ENCODE results near the gene SP4.

Gene SP4

GRCh38 chr7:21543528-21544302 is 115.8 kb downstream of the SP4 start:
- no peak for TF ChIP-seq ZFX (IDR thresholded peaks at IDR 0.05; ENCODE audit: borderline replicate concordance)
- no peak; the same call in 1 of the 2 replicates for TF ChIP-seq CTCF (IDR thresholded peaks at IDR 0.05)

GRCh38 chr7:21544303-21544656 is 116.4 kb downstream of the SP4 start:
- TF ChIP-seq CTCF (IDR thresholded peaks at IDR 0.05) = no peak
- H3K27ac ChIP-seq = no peak overlapping the region

More at GRCh38 chr7:21543528-21544302, 115.8 kb downstream of the SP4 start:
- no peak overlapping the region for H3K27ac ChIP-seq

DNA sequence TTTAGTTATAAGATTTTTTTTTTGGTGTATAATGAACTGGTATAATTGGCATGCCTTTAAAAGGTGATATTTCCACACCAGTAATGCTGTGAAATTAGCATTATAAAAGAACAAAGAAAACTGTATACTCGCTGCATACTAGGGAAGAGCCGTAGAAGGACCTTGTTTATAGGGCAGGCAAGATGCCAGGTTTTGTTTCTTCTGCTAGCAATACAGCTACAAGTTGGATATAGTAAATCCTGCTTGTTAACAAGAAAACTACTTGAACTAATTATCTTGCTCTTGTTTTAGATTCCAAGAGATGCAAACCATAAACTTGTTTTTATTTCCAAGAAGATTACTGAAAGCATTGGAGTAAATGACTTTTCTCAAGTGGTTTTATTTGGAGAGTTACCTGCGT is 116.8 kb downstream of the SP4 start:
- H3K27ac ChIP-seq = no peak overlapping the region
- TF ChIP-seq ZFX (IDR thresholded peaks at IDR 0.05; ENCODE audit: borderline replicate concordance) (no peak), CTCF (IDR thresholded peaks at IDR 0.05) (no peak)

- no peak overlapping the region for H3K27ac ChIP-seq
- no peak for TF ChIP-seq ZFX (IDR thresholded peaks at IDR 0.05; ENCODE audit: borderline replicate concordance)
- no peak for TF ChIP-seq CTCF (IDR thresholded peaks at IDR 0.05)
Measured at GRCh38 chr7:21547501-21547900, 119.6 kb downstream of the SP4 start.

DNA sequence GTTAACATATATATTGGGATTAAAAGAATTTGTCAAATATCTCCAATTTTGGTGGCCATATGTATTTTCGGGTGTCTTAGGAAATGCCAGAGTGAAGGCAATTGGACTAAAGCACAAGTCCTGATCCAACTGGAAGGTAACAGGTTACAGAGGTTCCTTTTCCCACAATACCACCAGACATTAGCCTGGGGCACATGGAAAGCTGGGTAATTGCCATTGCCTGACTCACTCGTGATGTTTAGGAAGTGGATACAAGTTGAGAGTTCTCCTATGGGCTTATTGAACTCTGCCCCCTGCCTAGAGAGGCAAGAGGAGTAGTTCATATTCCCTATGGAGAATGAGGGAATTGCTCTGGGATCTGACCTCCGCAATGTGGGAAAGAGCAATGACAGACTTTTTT is 120.6 kb downstream of the SP4 start:
- no peak overlapping the region for H3K27ac ChIP-seq
- TF ChIP-seq CTCF (IDR thresholded peaks at IDR 0.05) (no peak), ZFX (IDR thresholded peaks at IDR 0.05; ENCODE audit: borderline replicate concordance) (no peak)

DNA sequence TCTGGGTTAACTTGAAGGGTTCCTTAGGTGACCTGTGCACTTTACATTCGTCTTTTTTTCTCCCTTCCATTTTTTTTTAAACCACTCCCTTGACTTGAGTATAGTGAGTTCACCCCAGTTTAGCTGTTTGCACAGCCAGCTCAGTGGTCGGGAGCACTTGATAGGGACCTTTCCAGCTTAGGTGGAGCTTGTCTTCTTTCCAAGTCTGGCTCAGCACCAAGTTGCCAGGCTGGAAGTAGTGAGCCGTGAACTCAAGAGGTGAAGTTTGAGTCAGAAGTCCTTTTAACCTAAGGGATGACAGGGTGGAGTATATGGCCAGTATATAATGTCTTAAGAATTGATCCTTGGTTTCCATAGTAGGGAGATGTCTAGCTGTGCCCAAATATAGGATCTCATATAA is 122.2 kb downstream of the SP4 start:
- no peak overlapping the region for H3K27ac ChIP-seq

More for the DNA sequence above, 122.2 kb downstream of the SP4 start:
- TF ChIP-seq ZFX (IDR thresholded peaks at IDR 0.05; ENCODE audit: borderline replicate concordance) (no peak), CTCF (IDR thresholded peaks at IDR 0.05) (no peak)

Measured in 22Rv1 (cell line).